ENCODE measurements around the gene KCNMB2. TPM values are rescaled to one million over a fixed set of nuclear protein-coding genes. Genes with fewer than 3 reads are reported as not detected.

The KCNMB2 gene
- total RNA-seq, 2 donors from 2014 or later: 0.68 TPM; not detected in 1

DNA sequence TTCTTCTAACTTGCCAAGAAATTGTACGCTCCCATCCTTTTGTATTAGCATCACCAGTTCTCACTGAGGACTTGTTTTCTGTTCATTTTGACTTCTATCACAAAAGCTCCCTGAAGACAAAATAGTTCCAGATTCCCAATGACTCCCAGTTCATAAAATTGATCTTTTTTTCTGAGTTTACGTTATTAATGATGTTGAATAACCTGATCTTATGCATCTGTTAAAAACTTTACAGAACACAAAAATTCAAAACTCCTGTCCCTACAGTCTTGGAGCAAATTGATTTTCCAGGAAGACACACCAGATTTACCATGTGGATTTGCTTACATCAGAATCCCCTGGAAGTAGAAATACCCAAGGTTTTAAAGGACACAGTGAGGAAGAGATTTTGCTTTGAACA, 8.3 kb upstream of the KCNMB2 start:
- Histone ChIP-seq H3K9me3 (no peaks in the 10 kb centered on the region), H3K36me3 (no peaks in the 10 kb centered on the region), H3K4me3 (no peak overlapping the region), H3K27me3 (replicated peaks; ENCODE audit: insufficient read depth) (no peaks in the 10 kb centered on the region), H3K4me1 (replicated peaks) (no peaks in the 10 kb centered on the region), H3K27ac (no peak overlapping the region)
- WGBS: 88% methylated on average over 2 of the region's 2 CpGs
- intact Hi-C loops (cut with DNase I): no loop called here
- TF ChIP-seq, protein P1, sequence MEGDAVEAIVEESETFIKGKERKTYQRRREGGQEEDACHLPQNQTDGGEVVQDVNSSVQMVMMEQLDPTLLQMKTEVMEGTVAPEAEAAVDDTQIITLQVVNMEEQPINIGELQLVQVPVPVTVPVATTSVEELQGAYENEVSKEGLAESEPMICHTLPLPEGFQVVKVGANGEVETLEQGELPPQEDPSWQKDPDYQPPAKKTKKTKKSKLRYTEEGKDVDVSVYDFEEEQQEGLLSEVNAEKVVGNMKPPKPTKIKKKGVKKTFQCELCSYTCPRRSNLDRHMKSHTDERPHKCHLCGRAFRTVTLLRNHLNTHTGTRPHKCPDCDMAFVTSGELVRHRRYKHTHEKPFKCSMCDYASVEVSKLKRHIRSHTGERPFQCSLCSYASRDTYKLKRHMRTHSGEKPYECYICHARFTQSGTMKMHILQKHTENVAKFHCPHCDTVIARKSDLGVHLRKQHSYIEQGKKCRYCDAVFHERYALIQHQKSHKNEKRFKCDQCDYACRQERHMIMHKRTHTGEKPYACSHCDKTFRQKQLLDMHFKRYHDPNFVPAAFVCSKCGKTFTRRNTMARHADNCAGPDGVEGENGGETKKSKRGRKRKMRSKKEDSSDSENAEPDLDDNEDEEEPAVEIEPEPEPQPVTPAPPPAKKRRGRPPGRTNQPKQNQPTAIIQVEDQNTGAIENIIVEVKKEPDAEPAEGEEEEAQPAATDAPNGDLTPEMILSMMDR (IDR thresholded peaks at IDR 0.05): no peak
- TF ChIP-seq POLR2A (IDR thresholded peaks at IDR 0.05) (no peak), POLR2AphosphoS5 (IDR thresholded peaks at IDR 0.05) (no peak)
- no peak for DNase-seq (ENCODE audit: low spot score)

DNA sequence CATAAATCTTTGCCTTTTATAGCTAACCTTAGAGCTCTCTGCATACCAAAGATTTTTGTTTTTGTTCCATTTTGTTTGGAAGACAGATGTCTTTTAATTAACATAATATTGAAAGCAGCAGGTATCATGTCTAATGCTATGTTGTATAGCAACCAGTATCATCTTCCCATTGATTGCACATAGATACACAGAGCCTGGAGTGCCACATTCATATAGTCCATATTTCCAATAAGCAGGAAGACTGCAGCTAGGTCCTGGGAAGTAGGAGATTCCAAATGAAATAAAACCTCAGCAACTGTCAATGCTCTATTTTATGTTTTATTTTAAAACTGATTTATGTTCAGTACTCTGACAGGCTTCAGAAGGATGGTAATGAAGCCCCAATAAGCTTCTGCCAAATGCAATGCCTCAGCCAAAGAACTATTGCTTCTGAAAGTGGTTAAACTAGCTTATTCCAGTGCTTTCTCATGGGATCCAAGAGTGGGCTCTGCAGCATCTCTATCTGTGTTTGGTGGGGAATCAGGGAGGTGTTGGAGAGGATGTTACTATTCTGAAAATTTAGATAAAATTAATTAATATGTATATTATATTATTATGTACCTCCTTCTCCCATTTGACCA, 6.5 kb upstream of the KCNMB2 start:
- no peak overlapping the region for H3K4me3 ChIP-seq
- no peaks in the 10 kb centered on the region for H3K27me3 ChIP-seq (replicated peaks; ENCODE audit: insufficient read depth)
- DNase-seq (ENCODE audit: low spot score): no peak
- H3K36me3 ChIP-seq: no peaks in the 10 kb centered on the region
- H3K4me1 ChIP-seq (replicated peaks): no peaks in the 10 kb centered on the region
- intact Hi-C loops (cut with DNase I): no loop called here
- TF ChIP-seq POLR2A (IDR thresholded peaks at IDR 0.05) (no peak), POLR2AphosphoS5 (IDR thresholded peaks at IDR 0.05) (no peak)
- TF ChIP-seq, protein P1 (IDR thresholded peaks at IDR 0.05): no peak
- no peak overlapping the region for H3K27ac ChIP-seq
- H3K9me3 ChIP-seq: no peaks in the 10 kb centered on the region

DNA sequence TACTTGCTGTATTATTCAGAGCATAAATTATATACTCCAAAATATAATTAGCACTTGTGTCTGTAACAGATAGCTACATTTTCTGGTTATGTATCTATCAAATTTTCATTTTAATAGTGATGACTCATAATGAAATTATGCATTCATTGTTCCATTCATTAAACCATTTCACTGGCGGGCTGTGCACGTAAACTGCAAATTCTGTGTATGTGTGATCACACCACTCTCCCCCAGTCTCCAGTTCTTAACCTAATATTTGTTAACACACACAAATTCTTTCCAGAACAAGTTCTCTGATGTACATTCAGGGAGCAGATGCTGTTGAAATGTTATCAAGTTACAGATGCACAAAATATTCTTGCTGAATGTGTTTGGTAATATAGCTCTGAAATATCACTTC, 3.8 kb upstream of the KCNMB2 start:
- H3K27me3 ChIP-seq (replicated peaks; ENCODE audit: insufficient read depth): no peaks in the 10 kb centered on the region
- H3K36me3 ChIP-seq: no peaks in the 10 kb centered on the region
- WGBS: 66% methylated on average over 2 of the region's 2 CpGs
- no peaks in the 10 kb centered on the region for H3K9me3 ChIP-seq
- intact Hi-C loops (cut with DNase I): no loop called here
- DNase-seq (ENCODE audit: low spot score): no peak
- H3K4me3 ChIP-seq: no peak overlapping the region
- TF ChIP-seq, protein P1 (IDR thresholded peaks at IDR 0.05): no peak
- no peak for TF ChIP-seq POLR2A (IDR thresholded peaks at IDR 0.05)
- TF ChIP-seq POLR2AphosphoS5 (IDR thresholded peaks at IDR 0.05): no peak
- H3K4me1 ChIP-seq (replicated peaks): no peaks in the 10 kb centered on the region
- no peak overlapping the region for H3K27ac ChIP-seq

DNA sequence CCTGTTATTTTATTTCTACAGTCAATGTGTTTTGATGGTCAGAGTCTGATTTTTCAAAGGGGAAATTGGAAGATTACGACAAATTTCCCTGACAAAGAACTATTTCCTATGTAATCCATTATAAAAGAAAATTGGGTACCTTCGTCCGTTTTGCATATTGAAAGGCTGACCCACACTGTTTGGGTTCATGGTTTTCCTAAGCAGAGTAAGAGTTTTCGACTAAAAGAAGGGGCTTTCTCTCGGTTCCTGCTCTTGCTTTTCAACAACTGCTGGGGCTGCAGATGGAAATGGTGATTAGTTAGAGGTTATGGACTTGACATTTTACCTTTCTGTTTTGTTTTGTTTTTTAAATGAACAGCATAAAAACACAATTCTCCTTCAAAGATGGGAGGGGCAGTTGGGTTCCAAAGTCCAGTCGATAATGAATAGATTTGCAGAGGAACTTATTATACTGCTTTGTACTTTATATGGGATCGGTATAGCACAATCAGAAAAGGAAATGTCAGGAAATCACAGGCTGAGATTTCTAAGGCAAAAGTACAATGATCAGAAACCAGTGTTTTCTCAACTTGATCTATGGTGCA, 978 bp downstream of the KCNMB2 start:
- TF ChIP-seq, protein P1 (IDR thresholded peaks at IDR 0.05): no peak
- no peak for TF ChIP-seq POLR2A (IDR thresholded peaks at IDR 0.05)
- TF ChIP-seq POLR2AphosphoS5 (IDR thresholded peaks at IDR 0.05): no peak
- no peaks in the 10 kb centered on the region for H3K9me3 ChIP-seq
- no peaks in the 10 kb centered on the region for H3K27me3 ChIP-seq (replicated peaks; ENCODE audit: insufficient read depth)
- H3K4me1 ChIP-seq (replicated peaks): no peaks in the 10 kb centered on the region
- 40% methylated on average over 7 of the region's 7 CpGs for WGBS
- no peaks in the 10 kb centered on the region for H3K36me3 ChIP-seq
- intact Hi-C loops (cut with DNase I): no loop called here
- no peak overlapping the region for H3K27ac ChIP-seq
- peak overlapping the region; percentile 20 to 22 for H3K4me3 ChIP-seq
- DNase-seq (ENCODE audit: low spot score): no peak

DNA sequence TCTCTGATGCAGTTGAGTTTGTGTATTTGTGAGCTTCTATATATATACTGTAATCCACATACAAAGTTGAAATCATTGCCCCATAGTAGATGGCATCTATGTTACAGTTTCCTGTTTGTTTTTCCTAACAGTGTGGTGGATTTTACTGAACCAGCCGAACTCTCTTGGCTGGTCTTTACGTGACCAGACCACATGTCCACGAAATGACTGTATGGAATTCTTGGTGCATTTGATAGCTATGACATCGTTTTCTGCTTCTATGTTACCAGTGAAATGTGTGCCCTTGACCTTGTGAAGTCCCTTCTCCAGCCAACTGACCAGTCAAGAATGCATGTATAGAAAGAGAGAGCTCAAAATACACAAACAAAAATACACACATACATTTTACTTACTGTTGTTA, 1.8 kb downstream of the KCNMB2 start:
- Histone ChIP-seq H3K9me3 (no peaks in the 10 kb centered on the region), H3K27ac (no peak overlapping the region), H3K4me3 (no peak overlapping the region), H3K36me3 (no peaks in the 10 kb centered on the region), H3K27me3 (replicated peaks; ENCODE audit: insufficient read depth) (no peaks in the 10 kb centered on the region), H3K4me1 (replicated peaks) (no peaks in the 10 kb centered on the region)
- WGBS: 80% methylated on average over 4 of the region's 4 CpGs
- DNase-seq (ENCODE audit: low spot score): no peak
- intact Hi-C loops (cut with DNase I): no loop called here
- TF ChIP-seq, protein P1 (IDR thresholded peaks at IDR 0.05): no peak
- TF ChIP-seq POLR2A (IDR thresholded peaks at IDR 0.05) (no peak), POLR2AphosphoS5 (IDR thresholded peaks at IDR 0.05) (no peak)
